GM19099 (cell line): ENCODE measurements around the gene DST.

Experiments used
- POLR2A ChIP-seq: IDR thresholded peaks from 3 replicates; pipeline ENCODE4 v1.6.1; 2011; ENCODE audit warnings: low read depth; ENCODE audit not compliant: insufficient read length; ENCODE audit errors: extremely low read depth

The DST gene

DNA sequence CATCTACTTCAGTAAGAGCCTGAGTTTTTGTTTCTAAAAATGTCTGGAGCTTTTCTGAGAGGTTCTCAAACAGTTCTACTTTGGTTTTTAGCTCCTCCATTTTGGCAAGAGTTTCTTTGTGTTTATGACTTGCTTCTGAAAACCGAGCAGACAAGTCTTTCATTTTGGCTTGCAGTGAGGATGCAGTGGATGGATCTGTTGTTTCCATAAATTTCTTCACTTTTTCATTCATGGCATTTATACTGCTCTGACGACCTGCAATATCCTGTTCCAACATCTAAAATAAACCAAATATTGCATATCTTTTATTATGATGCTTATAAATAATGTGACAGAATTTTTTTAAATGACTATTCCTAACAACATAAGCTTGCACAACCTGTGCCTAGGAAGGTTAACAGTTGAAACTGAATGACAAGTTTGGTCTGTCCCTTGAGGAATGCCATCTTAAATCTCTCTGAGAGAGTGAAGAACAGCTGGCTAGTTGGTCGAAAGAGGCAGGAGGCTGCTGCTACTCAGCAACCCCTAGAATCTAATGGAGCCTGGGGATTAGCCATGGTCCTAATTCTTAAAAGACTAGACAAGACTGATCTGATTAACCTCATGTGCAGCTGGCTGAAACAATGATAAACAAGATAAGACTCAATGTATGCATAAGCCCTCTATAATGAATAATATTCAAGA is 69.8 kb downstream of the DST start:
- no peak for TF ChIP-seq POLR2A

- no peak for TF ChIP-seq POLR2A
These were observed 71.1 kb downstream of the DST start for GRCh38 chr6:56571605-56572004.

DNA sequence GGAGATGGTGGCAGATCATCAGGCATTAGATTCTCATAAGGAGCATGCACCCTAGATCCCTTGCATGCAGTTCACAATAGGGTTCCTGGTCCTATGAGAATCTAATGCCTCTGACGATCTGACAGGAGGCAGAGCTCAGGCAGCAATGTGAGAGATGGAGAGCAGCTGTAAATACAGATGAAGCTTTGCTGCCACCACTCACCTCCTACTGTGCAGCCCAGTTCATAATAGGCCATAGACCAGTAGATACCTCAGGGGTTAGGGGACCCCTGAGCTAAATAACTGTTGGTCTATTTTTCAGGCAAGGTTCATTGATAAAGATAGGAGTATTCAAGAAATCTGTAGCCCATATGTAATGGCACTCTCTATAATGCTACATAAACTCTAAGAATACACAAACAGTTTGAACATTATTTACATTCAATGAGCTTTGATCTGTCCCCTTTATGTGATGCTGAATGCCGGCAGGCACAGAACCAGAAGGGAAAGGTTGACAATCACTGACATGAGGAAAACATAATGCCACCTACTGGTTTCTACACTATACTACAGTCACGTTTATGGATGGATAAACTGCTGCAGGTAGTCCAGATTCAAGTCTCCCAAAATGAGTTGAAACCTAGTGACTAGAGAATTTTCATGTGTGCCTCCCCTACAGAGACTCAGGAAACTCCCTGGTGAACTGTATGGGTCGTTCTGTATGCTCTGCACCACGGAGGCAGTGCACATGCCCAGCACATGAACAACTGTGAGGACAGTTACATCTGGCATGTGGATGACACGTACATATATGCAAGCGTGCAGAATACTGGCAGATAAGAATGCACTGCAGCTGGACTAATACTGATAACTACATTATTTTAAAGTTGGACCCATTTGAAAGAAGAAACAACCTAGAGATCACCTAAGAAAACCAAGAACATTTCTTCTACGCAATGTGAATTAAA is 72.0 kb downstream of the DST start:
- no peak for TF ChIP-seq POLR2A

DNA sequence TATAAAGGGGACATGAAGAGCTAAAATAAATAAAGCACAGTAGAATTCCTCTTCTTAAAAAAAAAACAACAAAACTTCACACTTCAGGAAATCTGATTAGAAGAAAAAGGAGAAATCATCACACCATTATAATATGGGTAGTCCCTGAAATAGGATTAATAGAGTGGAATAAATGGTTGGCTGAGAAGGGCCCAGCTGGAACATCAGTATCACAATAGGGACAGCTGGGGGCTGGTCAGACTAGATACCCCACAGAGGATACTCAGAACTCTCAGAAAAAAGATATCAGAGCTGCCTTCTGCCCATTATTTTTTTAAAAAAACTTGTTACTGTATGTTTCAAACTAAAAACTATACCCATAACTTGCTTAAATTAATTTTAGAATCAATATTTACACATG is 75.2 kb downstream of the DST start:
- TF ChIP-seq POLR2A: no peak

DNA sequence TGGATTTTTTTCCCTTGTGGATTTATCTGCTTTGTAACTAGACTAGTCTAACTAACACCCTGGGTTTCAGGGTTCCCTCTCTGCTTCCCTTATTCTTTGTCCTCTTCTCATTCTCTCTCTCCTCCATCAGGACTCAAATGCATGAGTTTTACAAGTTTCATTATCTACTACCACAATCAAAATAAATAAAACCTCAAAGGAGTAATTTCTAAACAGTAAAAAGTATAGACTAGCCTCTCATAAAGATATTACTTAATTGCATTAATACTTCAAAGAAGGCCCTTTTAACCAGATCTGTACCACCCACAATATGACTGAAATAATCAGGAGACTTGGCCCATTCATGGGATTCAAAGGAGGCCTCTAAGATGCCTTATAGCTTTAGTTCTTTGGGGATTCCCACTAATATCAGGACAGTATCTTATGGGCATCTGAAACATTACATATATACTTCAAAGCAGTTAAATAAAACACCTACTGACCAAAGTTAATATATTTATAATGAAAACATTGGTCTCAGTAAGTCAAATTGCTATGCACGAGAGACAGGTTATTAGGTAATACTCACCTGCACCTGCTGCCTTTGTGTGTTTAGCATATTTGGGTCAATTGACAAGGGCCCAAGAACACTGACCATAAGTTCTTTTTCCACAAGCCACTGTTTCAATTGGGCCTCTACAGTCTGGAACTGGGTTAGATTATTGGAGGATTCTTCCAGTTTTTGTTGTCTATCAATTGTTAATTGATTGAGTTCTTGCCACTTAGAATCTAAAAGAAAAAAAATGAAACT is 85.7 kb downstream of the DST start:
- TF ChIP-seq POLR2A: no peak

DNA sequence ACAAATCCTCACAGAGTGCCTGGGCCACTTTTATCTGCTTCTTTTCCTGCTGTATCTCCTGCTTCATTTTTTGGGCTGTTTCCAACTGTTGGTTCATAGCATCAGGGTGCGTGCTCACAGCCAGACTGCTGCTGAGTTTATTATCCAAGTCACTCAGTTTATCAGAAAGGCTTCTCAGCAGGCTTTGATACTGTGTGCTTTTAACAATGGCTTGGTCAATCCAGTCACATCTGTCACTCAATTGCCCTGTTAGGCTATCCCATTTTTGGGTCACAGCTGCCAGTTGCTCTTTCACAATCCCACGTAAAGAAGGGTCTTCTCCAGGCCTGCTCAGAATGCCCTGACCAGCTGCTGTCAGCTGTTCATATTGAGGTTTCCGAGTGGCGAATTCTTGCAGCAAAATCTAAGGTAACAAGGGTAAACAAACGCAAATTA is 87.2 kb downstream of the DST start:
- no peak for TF ChIP-seq POLR2A

DNA sequence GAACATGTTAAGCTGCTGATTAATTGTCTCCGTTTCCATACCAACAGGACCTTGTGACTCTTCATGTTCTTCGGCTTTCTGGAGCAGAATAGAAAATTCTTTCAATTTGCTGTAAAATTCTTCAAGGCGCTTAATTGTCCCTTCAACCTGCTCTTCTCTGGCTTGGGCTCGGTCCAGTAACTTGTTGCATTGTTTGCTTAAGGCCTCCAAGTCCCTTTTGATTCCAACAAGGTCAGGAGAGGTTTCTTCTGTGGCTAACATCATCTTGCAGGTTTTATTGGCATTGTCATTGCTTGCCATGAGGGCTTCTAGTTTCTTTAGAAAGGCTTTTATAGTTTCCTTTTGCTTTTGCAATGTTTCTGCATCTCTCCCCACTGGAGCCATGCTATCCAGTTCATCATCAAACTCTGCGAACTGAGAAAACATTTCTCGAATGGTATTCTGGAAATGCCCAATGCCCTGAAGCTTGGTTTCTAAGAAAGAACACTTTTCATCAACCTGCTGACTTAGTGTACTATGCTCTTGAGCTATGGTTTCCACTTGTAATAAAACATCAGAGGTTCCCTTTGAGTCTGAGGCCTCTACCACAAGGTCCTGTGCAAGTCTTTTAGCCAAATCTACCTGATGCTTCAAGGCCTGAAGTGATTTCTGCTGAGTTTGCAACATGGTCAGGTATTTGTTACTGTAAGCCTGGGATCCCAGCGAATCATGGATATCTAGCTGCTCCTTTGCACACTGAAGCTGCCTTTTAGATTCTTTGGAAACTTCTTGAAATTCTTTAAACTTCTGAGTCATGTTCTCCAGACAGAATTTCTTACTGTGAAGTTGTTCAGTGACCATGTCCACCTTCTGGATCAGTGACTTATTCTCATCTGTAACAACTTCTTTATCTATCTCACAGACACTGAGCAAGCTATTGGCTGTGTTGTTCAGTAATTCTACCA is 90.2 kb downstream of the DST start:
- no peak for TF ChIP-seq POLR2A

DNA sequence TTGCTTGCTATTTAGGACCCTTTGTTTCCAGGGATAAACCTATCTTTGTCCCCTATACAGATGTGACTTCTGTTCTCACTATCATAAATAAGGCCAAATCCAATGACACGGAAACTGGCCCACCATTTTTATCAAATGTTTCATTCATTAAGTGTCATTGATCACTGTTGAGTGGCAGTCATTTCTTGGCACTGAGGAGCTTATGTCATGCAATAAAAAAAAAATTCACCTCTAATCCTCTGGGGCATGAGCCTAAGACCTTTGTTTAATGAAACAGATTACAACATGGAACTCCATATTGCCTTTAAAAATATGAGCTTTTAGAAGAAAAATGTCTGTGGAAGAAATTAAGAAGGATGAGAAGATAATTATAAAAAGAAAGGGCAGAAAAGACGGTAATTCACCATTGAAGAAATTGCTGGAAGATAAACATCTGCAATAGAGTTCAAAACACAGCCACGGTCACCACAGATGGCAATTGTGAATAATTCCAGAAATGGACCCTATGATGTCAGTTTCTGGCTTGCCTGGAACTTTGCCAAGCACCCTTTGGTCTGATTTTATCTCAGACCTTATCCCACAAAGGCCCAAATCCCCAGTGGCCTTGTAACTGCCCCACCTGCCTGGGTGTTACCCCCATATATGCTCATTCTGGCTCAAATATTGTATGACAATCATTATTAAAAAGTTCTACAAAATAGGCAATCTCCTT is 91.1 kb downstream of the DST start:
- TF ChIP-seq POLR2A: no peak

DNA sequence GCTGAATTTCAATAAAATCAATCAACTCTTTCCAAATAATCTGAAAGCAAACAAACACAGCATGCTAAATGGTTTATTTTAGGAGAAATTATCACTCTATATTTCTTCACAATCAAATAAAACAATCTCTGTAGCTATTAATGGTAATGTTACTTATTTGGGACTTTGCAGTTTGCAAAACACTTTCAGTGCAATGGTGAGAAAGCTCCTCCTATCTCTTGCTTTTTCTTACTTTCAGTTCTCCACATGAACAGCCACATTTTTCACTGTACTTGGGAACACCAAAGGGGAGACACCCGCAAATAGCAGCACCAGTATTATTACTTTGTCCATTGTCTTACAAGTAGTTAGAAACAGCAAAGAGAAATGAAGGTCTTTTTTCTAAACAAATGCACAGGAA is 92.4 kb downstream of the DST start:
- TF ChIP-seq POLR2A: no peak

GRCh38 chr6:56549014-56549413 is 93.7 kb downstream of the DST start:
- no peak for TF ChIP-seq POLR2A

- TF ChIP-seq POLR2A: no peak
These were observed 95.0 kb downstream of the DST start for GRCh38 chr6:56547687-56548086.

DNA sequence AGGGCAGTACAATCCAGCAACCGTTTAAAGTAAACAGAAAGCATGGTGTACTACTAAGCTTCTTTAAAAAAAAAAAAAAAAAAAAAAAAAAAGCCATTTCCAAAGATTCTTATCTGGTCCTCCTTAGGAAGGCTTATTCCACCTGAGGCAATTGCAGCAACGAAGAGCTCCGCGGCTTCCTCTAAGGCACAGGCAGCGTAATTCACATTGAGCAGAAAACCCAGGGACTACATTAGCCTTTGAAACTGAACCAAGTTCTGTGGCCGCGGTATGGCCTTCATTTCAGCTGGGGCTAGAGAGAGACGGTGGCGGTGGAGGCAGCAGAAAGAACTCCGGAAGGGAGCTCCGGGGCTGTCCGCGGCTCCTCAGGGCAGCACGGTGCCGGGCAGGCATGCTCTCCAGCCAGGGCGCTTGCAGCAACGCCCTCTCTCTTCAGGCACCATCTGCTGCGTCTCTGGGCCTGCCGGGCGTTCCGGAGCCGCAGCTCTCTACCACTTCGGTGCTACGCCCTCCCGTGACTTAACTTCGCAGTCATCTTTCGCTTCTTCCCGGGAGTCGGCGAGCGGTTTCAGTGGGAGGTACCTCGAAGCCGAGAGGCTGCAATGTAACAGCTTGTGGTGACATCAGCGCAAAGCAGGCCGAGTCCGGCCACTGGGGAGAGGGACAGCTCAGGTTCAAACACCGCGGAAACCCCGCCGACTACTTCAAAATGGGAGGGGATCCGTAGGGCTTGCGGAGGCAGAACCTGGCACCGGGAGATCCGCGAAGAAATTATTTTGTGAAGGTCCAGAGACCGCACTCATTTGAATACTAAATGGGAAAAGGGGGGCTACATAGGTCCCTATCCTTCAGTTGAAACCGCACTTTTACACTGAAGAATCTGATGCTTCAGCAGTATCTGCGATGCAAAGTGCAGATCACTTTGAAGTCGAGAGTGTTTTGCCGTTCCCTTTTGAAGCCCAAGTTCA is 100.0 kb downstream of the DST start:
- peak; percentile 77 for TF ChIP-seq POLR2A

DNA sequence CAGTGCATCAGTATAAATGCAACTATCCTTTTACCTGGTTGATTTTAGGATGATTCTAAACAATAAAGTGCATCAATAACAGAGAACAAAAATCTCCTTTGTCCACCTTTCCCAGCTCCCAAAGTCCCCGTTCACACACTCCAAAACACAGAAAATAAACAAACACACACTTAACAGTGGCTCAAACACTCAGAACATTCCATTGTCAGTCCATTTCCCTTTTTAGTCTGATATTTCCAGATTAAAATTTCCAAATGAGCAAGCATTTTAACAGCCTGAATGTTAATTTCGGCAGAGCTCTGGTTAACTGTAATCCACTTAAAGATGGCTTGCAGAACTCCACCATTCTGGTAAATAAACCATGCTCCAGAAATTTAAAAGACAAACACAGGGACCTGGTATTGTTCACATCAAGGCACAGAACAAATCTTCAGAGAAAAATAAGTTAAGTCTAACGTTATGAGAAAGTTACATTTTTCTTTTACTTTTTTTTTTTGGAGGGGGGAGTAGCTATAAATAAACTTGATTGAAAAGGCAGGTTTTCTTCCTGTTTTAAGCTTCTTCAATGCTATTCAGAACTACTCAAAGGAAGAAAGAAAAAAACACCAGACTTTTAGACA is 100.8 kb downstream of the DST start:
- TF ChIP-seq POLR2A: no peak
